HG02970 (cell line): ENCODE data around the gene CTNNA2.

Source experiments
- ATAC-seq: cut with Tn5 transposase; IDR thresholded peaks from one replicate; pipeline ENCODE4 v1.9.1; 2021; ENCODE audit warnings: mild to moderate bottlenecking, moderate library complexity, moderate number of reproducible peaks; ENCODE audit not compliant: unreplicated experiment, low FRiP score

Gene CTNNA2

DNA sequence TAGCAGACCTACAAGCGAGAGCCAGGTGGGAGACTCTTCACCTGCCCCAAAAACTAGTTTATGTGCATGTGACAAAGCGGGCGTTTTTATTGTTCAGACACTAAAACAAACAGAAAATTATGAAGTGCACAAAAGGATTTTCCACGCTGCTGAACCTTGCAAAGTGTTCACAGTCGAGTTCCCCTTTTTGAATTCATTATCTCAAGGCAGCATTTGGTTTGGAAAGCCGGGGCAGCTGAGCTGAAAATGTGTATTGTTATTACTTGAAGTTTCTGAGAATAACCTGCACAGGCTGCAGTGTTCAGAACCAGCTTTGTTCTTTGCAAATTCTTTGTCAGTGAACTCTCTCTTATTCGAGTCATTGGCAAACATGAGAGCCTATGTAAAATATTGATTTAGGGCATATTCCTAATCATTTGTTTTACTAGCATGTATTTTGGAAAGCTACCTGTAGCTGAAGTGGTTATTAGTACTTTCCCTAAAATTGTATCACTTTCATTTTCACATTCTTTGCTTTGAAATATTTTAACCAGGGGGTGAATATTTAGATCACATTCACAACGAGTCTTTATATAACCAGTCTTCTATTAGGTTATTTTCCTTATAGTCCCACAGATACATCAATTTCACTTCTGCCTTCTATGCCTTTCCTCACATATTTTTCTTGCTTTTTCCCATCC is 732.2 kb downstream of the CTNNA2 start:
- no peak for ATAC-seq

- ATAC-seq: no peak
Observed at GRCh38 chr2:80246534-80246933, 733.7 kb downstream of the CTNNA2 start.

DNA sequence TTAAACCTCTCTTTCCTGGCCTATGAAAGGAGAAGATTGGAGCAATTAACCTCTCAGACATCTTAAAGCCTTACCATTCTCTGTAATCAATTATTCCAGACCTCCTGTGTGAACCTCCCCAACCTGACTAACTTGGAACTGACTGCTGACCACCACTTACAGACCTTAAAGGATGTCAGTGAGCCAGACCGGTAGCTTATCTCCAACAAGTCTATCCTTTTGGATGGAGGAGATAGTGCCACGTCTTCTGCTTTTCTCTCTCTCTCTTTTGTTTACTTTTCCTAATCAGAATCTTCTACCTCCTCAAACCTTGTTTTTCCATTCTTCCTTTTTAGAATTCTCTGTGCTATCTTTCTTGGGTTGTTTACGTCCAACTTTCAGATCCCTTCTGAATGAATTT is 734.5 kb downstream of the CTNNA2 start:
- ATAC-seq: no peak

GRCh38 chr2:80248146-80248545 is 735.3 kb downstream of the CTNNA2 start:
- ATAC-seq: no peak

GRCh38 chr2:80252294-80252986 is 739.6 kb downstream of the CTNNA2 start:
- ATAC-seq: no peak

- ATAC-seq: no peak
Observed at GRCh38 chr2:80255918-80256781, 743.3 kb downstream of the CTNNA2 start.

- ATAC-seq: no peak
Observed at GRCh38 chr2:80256782-80257167, 743.9 kb downstream of the CTNNA2 start.

GRCh38 chr2:80257450-80257849 is 744.6 kb downstream of the CTNNA2 start:
- no peak for ATAC-seq

DNA sequence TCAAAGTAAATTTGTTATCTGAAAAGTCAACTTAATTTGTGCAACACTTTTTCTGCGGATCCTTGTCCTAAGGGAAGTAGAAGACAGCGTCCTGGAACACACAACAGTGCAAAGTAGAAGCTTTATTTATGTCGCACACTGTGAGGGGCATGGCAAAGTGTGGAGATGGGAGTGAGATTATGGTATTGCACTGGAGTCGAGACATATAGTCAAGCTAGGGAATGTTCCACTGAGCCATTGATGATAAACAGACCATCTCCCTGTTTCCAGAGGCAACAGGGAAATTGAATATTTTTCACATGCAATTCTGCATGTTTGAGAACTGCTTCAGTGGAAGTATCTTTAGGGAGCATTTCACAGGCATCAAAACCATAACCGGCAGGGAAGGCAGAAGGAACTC is 745.5 kb downstream of the CTNNA2 start:
- ATAC-seq: no peak

DNA sequence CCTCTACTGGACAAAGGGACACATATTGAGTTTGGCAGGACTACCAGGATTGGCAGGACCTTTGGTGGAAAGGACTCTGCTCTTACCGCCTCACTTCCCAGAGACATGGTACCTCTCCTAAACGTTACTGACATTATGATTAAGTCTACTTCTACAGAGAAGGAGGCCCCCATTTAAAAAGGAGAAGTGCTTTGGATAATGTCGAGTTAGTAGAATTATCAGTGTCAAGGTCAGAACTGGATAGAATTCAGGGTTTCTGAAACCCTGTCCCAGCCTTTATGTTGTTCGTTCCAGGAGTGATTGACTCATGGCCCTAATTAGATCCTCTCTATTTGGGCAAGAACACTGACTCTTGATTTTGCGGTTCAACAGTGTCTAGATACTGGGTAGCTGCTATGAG is 745.9 kb downstream of the CTNNA2 start:
- ATAC-seq: no peak

GRCh38 chr2:80259292-80259691 is 746.4 kb downstream of the CTNNA2 start:
- ATAC-seq: no peak

GRCh38 chr2:80266231-80266630 is 753.4 kb downstream of the CTNNA2 start:
- no peak for ATAC-seq

GRCh38 chr2:80269806-80270205 is 757.0 kb downstream of the CTNNA2 start:
- ATAC-seq: no peak

GRCh38 chr2:80280598-80280997 is 767.7 kb downstream of the CTNNA2 start:
- no peak for ATAC-seq

DNA sequence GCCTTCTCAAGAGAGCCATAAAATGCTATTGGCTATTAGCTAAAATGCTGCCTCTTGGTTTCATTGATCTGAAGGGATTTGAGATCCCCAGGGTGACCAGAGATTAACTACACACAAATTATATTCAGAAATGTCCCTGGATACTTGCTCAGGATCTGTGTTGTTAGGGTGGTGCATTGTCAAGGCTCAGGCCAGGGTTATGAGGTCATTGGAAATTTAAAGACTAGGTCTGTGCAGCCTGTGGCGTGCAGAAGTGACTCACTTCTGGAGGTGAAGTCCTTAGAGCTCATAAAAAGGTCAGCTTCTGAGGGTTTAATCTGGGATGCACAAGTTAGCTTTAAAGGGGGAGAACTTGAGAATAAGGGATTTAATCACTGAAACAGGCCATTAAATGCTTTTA is 768.2 kb downstream of the CTNNA2 start:
- ATAC-seq: no peak

DNA sequence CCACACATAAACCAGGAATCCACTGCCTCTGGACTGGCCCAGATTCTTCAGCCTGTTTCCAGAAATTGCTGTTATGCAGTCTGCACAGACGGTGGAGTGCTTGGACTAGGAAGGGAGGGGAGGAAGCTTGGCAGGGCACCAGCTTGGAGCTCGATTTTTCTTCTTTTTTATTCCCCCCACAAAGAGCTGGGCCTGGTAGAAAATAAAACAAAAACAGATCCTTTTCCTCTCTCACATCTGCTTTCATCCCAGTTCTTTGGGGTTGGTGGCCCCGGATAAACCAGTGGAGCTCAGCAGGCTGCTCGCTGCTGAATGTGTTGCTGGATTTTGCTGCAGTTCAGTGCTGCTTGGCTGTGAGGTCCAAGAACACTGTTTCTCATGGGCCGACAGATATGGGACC is 775.7 kb downstream of the CTNNA2 start:
- no peak for ATAC-seq

DNA sequence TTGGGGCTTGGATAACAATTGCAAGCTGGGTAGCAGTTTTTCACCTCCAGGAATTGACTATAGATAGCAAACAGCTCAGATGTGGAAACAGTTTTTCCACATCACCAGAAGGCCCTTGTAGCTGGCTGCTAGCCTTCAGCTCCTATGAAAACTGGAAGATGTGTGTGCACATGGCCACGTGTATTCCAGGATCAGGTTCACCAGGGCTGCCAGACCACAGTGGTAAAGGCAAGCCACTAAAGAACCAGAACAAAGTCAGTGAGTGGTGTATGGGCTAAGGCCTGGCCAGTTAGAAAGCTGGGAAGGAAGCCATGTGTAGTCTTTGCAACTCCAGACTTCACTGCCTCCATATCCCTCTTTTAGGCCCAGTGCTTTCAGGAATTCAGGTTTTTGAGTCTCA is 778.8 kb downstream of the CTNNA2 start:
- ATAC-seq: no peak

DNA sequence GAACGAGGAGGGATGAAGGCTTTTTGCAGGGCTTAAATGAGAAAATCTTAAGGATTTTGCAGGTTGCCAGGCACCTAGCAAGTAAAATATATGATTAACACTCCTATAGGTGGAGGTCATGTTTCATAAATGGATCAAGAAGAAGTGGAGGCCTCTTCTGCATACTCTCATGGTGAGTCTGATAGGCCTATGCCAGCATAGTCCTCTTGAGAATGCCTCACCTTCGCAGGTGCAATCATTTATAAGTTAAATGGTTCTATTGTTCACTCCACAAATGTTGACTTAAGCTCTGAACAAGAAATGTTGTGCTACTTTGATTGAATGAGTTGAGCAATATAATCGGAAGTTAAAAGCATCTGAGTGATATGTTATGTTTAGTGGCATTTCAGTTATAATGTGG is 779.6 kb downstream of the CTNNA2 start:
- no peak for ATAC-seq

DNA sequence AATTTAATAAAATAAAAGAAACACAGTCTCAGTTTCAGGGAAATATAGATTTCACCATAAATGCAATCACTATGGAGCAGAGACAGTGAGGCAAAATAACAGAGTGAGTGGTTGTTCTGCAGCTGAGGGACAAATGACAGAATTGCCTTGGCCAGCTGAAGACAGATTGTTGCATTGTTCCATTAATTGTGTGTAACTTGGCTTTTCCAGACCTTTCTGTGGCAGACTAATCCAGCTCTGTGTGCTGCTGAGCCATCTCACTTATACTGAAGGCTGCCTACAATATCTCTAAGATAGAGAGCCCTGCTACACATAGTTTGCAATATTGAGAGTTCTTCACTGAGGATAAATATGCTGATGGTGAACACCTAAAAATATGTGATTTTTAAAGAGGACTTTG is 780.2 kb downstream of the CTNNA2 start:
- ATAC-seq: no peak

DNA sequence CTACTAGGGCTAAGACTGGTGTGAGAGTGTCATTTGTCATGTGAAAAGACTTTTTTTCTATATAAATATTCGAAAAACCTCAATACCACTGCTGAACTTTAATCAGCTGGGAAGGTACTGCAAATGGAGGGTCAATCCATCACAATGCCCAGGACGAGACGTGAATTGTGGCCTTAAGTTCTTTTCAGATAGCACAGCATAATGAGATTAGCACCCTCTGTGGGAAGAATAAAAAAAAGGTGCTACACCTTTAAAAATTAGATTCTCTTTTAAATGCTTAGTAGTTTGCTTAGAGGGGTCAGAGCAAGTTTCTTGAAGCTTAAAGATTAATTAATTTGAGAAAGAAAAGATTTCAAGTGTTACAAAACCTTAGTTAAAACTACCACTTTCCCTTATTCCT is 786.1 kb downstream of the CTNNA2 start:
- ATAC-seq: no peak

DNA sequence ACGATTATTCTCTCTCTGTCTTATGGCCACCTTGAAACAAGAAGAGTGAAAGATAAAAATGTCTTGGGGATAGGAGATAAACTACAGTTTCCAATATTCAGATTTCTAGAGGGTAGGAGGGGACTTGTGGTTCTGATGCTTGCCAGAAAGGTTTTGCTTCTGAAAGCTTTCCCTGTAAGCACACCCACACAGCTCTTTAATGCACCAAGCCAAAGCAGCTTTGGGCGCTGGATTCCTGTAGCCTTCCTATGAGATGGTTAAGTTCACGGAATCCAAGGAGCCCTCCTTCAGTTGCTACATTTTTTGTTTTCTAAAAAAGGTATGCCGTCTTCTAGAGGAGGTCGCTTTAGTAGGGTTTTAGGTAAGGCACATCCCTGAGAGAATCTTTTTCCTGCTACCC is 786.8 kb downstream of the CTNNA2 start:
- ATAC-seq: no peak
